NCI-H1930 (cell line): ENCODE measurements around the gene MEF2A.
"Not testable (repeated sequence)": the region's sequence is repeated elsewhere in the genome, so short reads cannot be mapped to it uniquely, and the experiment has no call there.

Experiments
- DNase-seq, 2 experiments: peaks; one replicate each; lab custom pipeline; 2025; lab: John Stamatoyannopoulos, UW

Gene MEF2A

DNA sequence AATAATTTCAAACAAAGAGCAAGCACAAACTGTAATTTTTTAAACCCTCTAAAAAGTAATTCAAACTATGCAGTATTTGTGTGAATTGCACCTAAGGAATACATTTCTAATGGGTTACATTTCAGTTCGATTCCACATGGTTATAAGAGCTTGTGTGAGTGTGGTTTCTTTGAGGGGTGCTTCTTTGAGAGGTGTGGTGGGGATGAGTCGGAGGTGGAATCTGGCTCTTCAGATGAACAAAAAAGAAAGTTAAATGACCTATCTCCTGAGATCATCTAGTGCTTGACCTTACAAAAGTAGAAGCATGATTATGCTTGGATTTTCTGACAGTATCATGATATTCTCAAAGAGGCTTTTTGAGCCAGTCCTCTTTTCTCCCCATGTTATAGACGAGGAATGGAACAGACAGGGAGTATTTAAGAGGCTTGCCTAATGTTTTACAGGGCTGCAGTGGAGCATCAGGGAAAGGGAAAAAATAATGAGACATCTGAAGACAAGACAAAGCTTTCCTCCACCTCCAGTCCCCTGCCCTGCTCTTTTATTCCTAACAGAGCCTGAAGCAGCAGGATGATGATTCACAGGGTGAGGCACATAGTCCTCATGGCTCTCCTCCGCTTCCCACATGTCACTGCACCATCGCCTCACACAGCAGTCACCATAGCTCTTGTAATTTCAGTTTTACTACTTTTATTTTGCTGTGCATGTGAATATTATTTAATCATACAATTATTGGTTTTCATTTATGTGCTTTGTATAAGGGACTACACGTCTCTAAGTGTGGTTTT, 85.4 kb downstream of the MEF2A start:
- no peak for DNase-seq

GRCh38 chr15:99656205-99656604, 90.4 kb downstream of the MEF2A start:
- DNase-seq: no peak

- no peak for DNase-seq
Measured at GRCh38 chr15:99657996-99658395, 92.2 kb downstream of the MEF2A start.

GRCh38 chr15:99662903-99663302, 97.1 kb downstream of the MEF2A start:
- DNase-seq: no peak

GRCh38 chr15:99666073-99666472, 100.3 kb downstream of the MEF2A start:
- not testable (repeated sequence) for DNase-seq

DNA sequence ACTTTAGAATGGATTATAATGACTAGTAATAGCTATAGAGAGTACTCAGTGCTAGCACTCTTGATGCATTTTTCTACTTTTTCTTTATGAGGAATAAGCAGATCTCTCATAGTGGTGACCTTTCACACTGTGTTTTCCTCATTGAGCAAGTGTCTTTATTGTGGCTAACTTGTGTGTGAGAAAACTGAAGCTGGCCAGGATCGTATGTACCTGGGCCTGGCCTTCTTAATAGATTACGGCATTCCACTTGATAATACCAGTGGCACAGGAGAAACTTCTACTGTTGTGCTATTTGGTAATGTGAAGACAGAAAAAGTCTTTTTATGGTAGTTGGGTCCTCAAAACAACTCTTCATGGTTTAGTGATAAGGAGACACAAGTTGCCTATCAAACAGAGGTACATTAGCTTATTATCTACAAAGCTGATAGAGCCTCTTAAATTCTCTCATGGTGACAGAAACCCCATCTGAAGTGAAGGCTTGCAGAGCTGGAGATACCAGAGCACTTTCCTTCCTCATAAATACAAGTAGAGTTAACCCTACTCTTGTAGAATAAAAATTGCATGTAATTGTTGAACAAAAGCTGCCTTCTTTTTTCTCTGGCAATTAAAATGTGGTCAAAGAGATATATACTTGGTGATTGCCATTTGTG, 102.9 kb downstream of the MEF2A start:
- no peak for DNase-seq

DNA sequence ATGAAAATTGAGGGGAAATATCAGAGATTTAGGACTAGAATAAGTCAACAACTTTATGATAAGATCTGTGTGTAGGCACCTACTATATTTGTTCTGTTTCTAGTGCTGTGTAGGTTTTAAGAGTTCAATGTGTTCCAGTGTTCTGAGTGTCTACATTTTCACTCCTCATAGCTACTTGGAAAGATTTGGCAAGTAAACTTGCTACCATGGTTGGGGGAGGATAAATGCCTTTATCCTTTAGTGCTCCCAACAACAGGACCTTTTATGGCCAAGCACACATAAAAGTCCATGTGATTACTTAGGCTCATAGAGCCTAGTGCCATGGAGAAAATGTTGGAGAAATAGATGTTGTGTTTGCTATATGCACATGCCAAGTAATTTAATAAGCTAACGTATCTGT, 103.5 kb downstream of the MEF2A start:
- no peak for DNase-seq

GRCh38 chr15:99671926-99672635, 106.3 kb downstream of the MEF2A start:
- DNase-seq: no peak

DNA sequence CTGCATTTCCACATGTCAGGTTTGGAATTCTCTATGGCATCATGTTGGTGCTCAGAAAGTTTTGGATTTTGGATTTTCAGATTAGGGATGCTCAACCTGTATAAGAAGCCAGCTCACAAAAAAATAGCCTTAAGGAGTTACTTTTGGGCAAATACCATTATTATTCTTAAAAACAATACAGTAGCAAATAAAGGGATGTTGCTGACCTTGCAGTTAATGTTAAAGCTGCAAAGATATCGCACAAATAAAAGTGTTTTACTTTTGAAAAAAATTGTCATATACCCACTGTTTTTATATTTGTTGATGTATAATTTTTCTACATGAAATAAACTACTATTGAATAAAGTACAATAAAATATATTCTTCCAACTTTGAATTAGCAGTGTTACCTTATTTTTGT, 107.3 kb downstream of the MEF2A start:
- no peak for DNase-seq

- no peak for DNase-seq
Measured at GRCh38 chr15:99674279-99674678, 108.5 kb downstream of the MEF2A start.

DNA sequence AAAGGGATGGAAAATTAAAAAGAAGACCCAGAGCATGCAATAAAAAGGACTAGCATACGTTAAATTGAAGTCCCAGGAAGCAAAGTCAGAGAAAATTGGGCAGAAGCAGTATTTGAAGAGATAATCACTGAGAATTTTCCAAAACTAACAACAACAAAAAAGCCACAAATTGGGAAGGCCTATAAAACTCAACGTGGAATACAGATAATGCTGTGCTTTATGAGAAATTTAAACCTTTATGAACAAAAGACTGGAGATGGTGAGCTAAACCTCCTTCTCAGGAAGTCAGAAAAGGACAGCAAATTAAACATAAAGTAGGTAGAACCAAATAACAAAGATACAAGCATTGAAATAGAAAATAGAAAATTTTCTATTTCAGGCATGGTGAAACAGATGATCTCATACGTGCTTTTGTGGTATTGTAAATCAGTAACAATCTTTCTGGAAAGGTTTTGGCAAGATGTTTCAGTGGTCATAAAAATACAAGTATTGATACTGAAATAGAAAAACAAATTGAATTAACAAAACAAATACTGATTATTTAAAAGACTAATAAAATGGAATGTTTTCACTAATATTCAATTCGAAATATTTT, 111.9 kb downstream of the MEF2A start:
- no peak for DNase-seq

GRCh38 chr15:99680276-99680675, 114.5 kb downstream of the MEF2A start:
- no peak for DNase-seq

DNA sequence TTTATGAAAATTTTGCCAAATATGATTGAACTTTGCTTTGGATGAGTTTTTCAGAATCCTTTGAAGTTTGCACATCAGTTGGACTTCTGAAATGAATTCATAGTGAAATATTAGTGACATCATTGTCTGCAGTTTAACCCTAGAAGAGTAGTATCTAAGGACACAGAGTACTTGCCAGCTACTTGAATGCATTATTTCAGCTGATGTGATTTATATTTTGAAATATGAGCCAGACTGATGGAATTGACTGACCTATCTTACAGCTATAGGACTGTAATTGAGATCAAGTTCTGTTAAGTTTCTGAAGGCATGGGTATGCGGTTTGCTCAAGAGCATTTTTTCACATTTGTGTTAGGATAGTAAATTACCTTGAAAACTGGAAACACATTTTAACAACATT, 116.2 kb downstream of the MEF2A start:
- no peak for DNase-seq

GRCh38 chr15:99682455-99682854, 116.7 kb downstream of the MEF2A start:
- DNase-seq: no peak

DNA sequence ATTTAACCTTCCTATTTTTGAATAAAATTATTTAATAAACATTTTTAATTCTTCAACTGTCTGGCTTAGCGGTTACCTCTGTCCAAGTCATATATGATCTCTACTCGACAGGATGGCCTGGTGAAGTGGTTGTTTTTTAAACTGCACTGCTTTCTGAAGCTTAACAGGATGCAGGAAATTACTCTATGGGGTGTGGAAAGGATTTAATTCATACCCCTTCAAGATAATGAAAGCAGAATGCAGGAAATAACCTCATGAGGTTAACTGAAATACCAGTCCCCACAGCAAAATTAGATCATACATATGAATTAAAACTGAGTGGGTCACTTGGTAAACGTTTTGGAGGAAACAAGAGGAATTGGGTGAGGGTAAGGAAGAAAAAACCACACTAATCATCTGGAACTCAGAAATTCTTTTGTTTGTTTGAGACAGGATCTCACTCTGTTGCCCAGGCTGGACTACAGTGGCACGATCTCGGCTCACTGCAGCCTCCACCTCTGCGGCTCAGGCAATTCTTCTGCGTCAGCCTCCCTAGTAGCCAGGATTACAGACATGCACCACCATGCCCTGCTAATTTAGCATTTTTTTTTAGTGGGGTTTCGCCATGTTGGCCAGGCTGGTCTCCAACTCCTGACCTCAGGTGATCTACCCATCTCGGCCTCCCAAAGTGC, 117.4 kb downstream of the MEF2A start:
- DNase-seq: no peak

- no peak for DNase-seq
Measured at GRCh38 chr15:99686290-99686689, 120.5 kb downstream of the MEF2A start.

DNA sequence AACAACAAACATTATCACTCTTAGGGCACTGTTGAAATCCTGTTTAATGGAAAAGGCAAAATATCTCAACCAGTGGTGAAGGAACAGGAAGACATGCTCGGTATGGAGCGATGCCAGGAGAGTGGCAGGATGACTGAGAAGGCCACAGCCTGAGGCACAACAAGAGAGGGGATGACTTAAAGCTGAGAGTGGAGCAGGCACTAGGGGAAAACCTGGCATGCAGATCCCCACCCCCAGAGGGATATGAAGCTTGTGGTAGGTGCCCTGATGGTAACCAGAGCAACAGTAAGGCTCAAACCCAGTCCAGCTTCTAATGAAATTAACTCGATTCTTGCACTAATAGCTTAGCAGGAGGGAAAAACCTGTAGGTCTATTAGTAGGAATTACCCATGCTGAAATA, 127.0 kb downstream of the MEF2A start:
- no peak for DNase-seq

DNA sequence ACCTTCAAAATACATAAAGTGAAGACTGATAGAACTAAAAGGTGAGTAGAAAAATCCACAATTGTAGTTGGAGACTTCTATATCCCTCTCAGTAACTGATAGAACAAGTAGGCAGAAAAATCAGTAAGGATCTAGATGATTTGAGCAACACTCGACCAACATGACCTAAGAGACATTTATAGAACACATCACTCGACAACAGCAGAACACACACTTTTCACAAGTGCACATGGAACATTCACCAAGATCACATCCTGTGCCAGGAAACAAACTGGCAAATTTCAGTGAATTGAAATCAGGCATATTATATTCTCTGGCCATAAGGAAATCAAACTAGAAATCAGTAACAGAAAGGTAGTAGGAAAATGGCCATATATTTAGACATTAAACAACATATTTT, 130.3 kb downstream of the MEF2A start:
- DNase-seq: no peak

GRCh38 chr15:99702895-99703602, 137.3 kb downstream of the MEF2A start:
- no peak for DNase-seq

DNA sequence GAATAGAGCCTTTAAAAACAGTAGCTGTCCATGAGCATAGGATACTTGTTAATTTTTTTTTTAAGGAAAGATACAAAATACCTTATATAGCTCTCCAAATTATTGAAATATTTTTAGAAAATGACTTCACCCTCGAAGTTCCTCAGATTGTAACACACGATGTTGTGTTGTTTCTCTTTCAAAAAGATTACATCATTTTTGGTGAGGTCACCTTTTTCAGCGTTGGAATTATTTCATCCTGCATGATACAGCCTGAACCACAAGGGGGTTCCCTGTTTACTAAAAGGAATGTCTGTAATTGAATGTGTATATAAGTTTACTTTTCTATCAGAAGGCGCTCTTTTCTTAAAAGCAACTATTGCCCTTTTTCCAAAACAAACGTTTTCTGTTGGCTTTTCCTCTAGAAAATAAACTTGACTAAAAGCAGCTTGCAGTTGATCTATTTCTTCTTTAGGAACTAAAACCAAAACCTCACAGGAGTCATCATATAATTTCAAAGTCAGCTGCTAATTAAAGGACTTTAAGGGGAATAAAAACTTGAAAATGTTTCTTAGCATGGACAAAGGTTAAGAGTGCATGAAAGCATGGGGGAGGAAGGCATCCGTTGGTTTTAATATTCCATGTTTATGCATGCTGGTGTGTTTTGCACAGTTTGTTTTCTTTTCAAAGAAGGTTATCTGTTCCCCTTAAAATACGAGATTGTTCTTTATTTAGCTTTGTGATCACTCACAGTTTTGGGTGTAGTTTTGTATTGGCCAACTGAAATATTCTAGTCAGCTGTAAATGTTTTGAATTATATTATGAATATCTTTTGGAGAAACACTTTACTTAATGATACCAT, 138.0 kb downstream of the MEF2A start:
- peak in 1 of 2 experiments; percentile 2 for DNase-seq

- peak; percentile 36 to 62 for DNase-seq
Measured at GRCh38 chr15:99704444-99704838, 138.7 kb downstream of the MEF2A start.
